MM.1S (cell line): ENCODE measurements around the gene SLC49A3.

Source experiments
- CTCF ChIP-seq: fragments of 300-600 bp; sonication (generic); IDR thresholded peaks from 2 replicates; pipeline ENCODE4 v1.5.1; 2016; ENCODE audit warnings: antibody characterized with exemption, low read length, mixed read lengths
- EZH2 ChIP-seq: fragments of 300-600 bp; sonication (generic); optimal IDR thresholded peaks from 2 replicates; pipeline ENCODE3; 2017; ENCODE audit warnings: low read depth, mild to moderate bottlenecking, antibody characterized with exemption, low read length, mixed read lengths
- EZH2phosphoT487 ChIP-seq: fragments of 300-600 bp; sonication (generic); IDR thresholded peaks from 2 replicates; pipeline ENCODE4 v1.6.1; 2018; ENCODE audit warnings: antibody characterized with exemption, low read length

GRCh38 chr4:709348-709747, 20.4 kb upstream of the SLC49A3 start:
- TF ChIP-seq CTCF (no peak), EZH2 (no peak), EZH2phosphoT487 (no peak)
